ENCODE measurements around the gene TM9SF1. TPM values are rescaled to one million over a fixed set of nuclear protein-coding genes. Genes with fewer than 3 reads are reported as not detected.

TM9SF1 gene
- total and polyA plus RNA-seq, 9 of the 15 experiments (the other 6 are each of a cell fraction or from before 2014, with no cell fraction given) = 5.3 to 20.3 (median 11.8) TPM

DNA sequence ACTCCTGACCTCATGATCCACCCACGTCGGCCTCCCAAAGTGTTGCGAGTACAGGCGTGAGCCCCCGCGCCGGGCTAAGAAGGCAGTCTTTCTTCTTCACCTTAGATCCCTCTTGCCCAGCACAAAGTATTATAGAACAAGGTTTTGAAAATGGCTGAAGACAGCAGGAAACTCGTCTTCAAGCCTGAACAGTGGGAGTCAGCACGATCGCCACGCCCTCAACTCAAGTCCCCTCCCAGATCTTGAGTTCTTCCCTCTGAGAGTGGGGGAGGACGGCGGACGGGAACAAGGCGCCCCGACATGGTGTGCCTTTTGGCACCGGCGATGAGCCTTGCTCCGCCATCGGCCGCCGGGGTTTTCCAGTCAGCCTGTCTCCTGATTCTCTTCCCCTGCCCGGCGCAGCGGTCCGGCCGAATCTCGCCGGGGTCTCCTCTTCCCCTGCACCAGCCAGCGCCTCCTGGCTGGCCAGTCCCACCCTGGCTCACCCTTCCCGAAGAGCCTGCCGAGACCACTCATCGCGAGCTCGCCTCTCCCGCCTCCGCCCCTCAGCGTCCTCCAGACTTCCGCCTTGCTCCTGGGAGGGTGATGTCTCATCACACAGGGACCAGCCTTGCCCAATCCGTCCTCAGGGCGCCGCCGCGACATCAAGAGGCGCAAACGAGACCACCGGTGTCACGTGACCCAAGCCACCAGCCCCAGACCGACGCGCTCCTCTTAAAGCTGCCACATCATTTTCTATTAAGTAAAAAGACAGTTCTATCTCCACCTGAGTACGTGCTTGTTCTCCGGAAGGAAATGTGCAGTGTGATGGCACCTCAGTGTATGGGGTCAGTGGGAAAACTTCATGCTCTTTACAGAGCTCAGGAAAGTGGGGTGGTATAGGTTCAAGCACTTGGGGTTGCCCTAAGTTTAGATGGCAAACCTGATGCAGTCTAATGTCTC lies 18.0 kb upstream of the TM9SF1 start, which contains the start of gene CHMP4A (continued):
- TF ChIP-seq, protein P1, sequence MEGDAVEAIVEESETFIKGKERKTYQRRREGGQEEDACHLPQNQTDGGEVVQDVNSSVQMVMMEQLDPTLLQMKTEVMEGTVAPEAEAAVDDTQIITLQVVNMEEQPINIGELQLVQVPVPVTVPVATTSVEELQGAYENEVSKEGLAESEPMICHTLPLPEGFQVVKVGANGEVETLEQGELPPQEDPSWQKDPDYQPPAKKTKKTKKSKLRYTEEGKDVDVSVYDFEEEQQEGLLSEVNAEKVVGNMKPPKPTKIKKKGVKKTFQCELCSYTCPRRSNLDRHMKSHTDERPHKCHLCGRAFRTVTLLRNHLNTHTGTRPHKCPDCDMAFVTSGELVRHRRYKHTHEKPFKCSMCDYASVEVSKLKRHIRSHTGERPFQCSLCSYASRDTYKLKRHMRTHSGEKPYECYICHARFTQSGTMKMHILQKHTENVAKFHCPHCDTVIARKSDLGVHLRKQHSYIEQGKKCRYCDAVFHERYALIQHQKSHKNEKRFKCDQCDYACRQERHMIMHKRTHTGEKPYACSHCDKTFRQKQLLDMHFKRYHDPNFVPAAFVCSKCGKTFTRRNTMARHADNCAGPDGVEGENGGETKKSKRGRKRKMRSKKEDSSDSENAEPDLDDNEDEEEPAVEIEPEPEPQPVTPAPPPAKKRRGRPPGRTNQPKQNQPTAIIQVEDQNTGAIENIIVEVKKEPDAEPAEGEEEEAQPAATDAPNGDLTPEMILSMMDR (IDR thresholded peaks at IDR 0.05 in 2 of 3, conservative IDR thresholded peaks at IDR 0.05 in 1 of 3; ENCODE audit: insufficient read depth in 2 of 3, low read depth in 1 of 3, low read length in 3 of 3) = peak in 1 of 3 experiments; percentile 21; a peak in 1 of 6 replicates
- 0 out of 2 replicates have a peak, but pooled peaks have one; percentile 12 for TF ChIP-seq JUND (IDR thresholded peaks at IDR 0.05; ENCODE audit: borderline replicate concordance, low read depth, low read length)
- no peak; the same call in 2 of the 3 replicates for TF ChIP-seq JUND (tag; IDR thresholded peaks at IDR 0.05; ENCODE audit: borderline replicate concordance, low read depth, low read length)
- peak; percentile 57 for TF ChIP-seq CCNT2 (IDR thresholded peaks at IDR 0.05; ENCODE audit: borderline replicate concordance, extremely low read depth, insufficient read length, low read depth, low read length)
- peak; percentile 41; the same call in 1 of the 2 replicates for TF ChIP-seq ZNF57 (CRISPR knock-in tag; IDR thresholded peaks at IDR 0.05)
- peak; percentile 67 for TF ChIP-seq TAF1 (IDR thresholded peaks at IDR 0.05; ENCODE audit: control insufficient read depth, extremely low read depth, insufficient read depth, low read length, severe bottlenecking)
- peak; percentile 43 for TF ChIP-seq HMGN3 (IDR thresholded peaks at IDR 0.05; ENCODE audit: borderline replicate concordance, extremely low read depth, insufficient read length, low read depth, low read length)
- peak; percentile 78 for TF ChIP-seq GABPB1 (CRISPR knock-in tag; IDR thresholded peaks at IDR 0.05)
- peak; percentile 60 for TF ChIP-seq CXXC5 (CRISPR knock-in tag; IDR thresholded peaks at IDR 0.05)
- no peak for TF ChIP-seq ILK (tag; IDR thresholded peaks at IDR 0.05; ENCODE audit: borderline replicate concordance, low read depth)
- TF ChIP-seq MTA3 (IDR thresholded peaks at IDR 0.05; ENCODE audit: borderline replicate concordance) = 0 out of 2 replicates have a peak, but pooled peaks have one; percentile 75
- TF ChIP-seq MCM7 (IDR thresholded peaks at IDR 0.05) = no peak
- peak; percentile 50 for TF ChIP-seq SAP30 (IDR thresholded peaks at IDR 0.05; ENCODE audit: borderline replicate concordance, insufficient read depth, low read depth, low read length, poor library complexity, severe bottlenecking)
- TF ChIP-seq MYC (IDR thresholded peaks at IDR 0.05; ENCODE audit: low read depth, low read length) = no peak
- TF ChIP-seq MYC (CRISPR knock-in tag; IDR thresholded peaks at IDR 0.05; ENCODE audit: borderline replicate concordance, low read depth) = peak; percentile 21; the same call in 1 of the 2 replicates
- TF ChIP-seq DNMT1 (IDR thresholded peaks at IDR 0.05) = no peak
- peak; percentile 81 for TF ChIP-seq ATF1 (CRISPR knock-in tag; IDR thresholded peaks at IDR 0.05)
- TF ChIP-seq ATF1 (tag; IDR thresholded peaks at IDR 0.05) = peak; percentile 98
- TF ChIP-seq, protein P2, sequence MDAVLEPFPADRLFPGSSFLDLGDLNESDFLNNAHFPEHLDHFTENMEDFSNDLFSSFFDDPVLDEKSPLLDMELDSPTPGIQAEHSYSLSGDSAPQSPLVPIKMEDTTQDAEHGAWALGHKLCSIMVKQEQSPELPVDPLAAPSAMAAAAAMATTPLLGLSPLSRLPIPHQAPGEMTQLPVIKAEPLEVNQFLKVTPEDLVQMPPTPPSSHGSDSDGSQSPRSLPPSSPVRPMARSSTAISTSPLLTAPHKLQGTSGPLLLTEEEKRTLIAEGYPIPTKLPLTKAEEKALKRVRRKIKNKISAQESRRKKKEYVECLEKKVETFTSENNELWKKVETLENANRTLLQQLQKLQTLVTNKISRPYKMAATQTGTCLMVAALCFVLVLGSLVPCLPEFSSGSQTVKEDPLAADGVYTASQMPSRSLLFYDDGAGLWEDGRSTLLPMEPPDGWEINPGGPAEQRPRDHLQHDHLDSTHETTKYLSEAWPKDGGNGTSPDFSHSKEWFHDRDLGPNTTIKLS (IDR thresholded peaks at IDR 0.05; ENCODE audit: borderline replicate concordance, low read depth) = peak; percentile 53; the same call in 1 of the 2 replicates
- no peak for TF ChIP-seq ZNF408 (CRISPR knock-in tag; IDR thresholded peaks at IDR 0.05; ENCODE audit: low read depth)
- TF ChIP-seq, protein P3, sequence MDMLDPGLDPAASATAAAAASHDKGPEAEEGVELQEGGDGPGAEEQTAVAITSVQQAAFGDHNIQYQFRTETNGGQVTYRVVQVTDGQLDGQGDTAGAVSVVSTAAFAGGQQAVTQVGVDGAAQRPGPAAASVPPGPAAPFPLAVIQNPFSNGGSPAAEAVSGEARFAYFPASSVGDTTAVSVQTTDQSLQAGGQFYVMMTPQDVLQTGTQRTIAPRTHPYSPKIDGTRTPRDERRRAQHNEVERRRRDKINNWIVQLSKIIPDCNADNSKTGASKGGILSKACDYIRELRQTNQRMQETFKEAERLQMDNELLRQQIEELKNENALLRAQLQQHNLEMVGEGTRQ (CRISPR knock-in tag; IDR thresholded peaks at IDR 0.05) = peak; percentile 96
- no peak for TF ChIP-seq MED1 (CRISPR knock-in tag; IDR thresholded peaks at IDR 0.05; ENCODE audit: borderline replicate concordance)
